HK-2 (cell line): ENCODE data around the gene CASKIN2.
"Not testable (repeated sequence)": the region's sequence is repeated elsewhere in the genome, so short reads cannot be mapped to it uniquely, and the experiment has no call there.

Experiments used
- DNase-seq: peaks from one replicate; pipeline ENCODE4 v3.0.0-alpha.2; 2018; ENCODE audit not compliant: unreplicated experiment

The CASKIN2 gene

GRCh38 chr17:75472119-75472518 lies 43.2 kb downstream of the CASKIN2 start:
- no peak for DNase-seq

DNA sequence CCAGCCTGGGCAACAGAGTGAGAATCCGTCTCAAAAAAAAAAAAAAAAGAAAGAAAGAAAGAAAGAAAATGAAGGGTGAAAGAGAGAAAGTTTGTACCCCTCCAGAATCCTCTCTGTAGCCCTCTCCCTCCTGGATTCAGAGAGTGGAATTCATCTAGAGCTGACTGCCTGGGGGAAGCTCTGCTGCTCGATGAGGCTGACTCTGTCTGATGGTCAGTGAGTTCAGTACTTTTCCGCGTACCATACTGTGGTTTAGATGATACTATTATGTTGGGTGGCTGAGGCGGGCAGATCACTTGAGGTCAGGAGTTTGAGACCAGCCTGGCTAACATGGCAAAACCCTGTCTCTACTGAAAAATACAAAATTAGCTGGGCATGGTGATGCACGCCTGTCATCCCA lies 44.1 kb downstream of the CASKIN2 start:
- DNase-seq, result no peak

- no peak for DNase-seq
Measured at GRCh38 chr17:75468779-75469373, 46.5 kb downstream of the CASKIN2 start.

DNA sequence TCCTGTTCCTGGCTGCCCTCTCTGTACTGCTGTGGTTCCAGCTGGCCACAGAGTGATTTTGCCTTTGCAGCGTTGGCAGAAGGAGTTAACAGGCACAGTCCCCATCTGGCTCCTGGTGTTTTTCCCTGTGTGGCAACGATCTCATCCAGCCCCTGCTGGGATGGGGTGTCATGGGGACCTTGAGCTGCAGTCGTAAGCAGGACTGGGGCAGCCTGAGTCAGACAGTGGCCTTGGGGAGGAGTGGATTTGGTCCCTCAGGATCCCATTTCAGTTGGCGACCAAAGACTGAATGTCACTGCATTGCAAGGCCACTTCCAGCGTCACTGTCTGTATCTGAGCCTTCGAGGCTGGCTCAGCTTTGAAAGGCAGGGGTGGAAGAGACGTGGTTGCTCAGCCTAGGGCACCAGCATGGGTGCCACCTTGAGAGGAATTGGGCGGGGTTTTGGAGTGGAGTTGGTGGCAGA lies 47.0 kb downstream of the CASKIN2 start:
- DNase-seq, result no peak

- DNase-seq, result no peak
Measured at GRCh38 chr17:75465039-75465438, 50.3 kb downstream of the CASKIN2 start.

DNA sequence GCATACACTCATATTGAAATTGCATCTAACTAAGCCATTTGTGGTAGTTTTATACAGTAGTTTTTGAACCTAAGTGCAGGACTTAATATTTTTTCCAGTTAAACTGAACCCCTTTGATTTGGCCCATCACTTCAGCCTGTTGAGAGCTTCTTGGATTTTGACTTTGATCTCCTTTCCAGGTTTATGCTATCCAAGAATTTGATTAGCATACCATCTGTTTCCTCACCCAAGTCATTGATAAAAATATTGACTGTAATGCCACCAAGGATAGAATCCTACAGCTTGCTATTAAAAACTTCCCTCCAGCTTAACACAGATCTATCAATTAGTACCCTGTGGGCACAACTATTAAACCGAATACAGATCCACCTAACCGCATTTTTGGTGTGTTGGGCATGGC lies 51.7 kb downstream of the CASKIN2 start:
- DNase-seq, result no peak

- DNase-seq, result no peak
Measured at GRCh38 chr17:75460295-75460694, 55.0 kb downstream of the CASKIN2 start.

DNA sequence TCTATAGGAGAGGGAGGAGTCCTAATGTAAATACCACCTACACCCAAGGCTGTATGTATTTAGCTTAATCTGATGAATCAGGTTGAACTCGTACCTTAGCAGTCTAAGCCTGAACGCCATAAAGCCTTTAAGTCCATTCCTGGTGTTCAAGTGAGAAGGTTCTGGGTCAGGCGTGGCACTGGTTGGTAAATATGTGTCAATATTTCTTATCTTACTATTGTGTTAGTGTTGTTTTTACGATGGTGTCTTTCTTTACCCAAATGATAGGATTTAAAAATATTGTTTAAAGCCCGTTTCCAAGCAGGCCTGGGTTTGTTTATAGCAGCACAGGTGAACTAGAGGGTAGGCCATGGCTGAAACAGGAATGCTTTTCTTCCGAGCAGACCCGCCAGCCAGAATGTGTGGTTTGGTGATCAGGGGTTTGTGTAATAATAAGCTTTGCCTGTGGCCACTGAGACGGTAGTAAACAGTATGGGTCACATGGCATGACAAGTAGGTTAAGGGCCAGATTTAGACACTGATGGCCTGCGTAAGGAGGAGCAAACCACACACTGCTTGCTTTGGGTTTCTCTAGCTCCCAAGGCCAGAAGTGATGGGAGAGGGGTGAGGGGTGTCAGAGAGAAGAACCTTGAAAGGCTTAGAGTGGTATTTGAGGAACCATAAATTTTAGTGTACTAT lies 55.6 kb downstream of the CASKIN2 start:
- DNase-seq, result no peak

DNA sequence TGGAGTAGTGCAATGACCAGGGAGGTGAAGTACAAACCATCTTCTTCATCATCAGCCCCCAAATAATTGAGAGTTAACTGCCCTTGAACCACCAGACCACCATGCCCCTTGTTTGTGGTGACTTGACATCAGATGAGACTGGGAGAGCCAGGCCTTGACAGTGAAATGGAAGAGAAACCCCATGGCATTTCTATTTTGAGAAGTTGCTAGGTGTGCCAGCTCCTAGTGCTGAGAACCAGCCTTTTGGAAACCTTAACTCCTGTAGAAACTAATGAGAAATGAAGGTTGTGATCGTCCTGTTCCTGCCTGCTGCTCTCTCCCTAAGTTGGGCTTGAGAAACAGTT lies 56.1 kb downstream of the CASKIN2 start:
- DNase-seq, result no peak

- DNase-seq, result peak; percentile 43
Measured at GRCh38 chr17:75457047-75457654, 58.2 kb downstream of the CASKIN2 start.

DNA sequence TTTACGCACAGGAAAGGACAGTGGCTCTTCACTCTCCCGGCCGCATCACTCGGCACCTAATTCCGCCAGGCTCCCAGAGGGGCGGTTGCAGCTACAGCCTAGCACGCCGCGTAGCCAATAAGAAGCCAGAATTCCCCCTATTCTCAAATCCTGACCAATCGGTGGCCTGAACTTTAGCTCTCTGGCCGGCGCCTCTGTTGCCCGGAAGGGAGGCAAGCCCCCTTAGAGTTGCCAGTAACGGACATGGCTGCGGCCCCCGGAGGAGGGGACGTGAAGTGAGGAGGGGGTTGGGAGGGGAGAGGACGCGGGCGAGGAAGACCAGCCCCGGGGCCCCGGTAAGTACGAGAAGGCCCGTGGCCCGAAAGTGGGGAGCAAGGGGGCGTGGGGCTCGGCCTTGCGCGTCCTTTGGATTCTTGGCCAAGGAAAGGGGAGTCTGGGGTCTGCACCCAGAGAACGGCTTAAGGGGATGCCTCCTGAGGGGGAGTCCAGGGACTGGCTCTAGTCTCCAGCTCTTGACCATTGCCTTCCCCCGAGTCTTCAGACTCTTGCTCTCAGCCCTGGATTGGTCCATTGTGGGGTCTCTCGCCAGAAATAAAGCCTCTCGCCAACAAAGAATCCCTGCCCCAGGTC lies 58.8 kb downstream of the CASKIN2 start, which contains the start of gene TMEM94:
Gene TMEM94, plus strand, starts transcription at position 219 of the 630 bp plus-strand sequence. CDS start 15,271 bp downstream, outside the sequence.
- DNase-seq, result peak; percentile 94

- DNase-seq, result no peak
Measured at GRCh38 chr17:75456039-75456416, 59.3 kb downstream of the CASKIN2 start.

DNA sequence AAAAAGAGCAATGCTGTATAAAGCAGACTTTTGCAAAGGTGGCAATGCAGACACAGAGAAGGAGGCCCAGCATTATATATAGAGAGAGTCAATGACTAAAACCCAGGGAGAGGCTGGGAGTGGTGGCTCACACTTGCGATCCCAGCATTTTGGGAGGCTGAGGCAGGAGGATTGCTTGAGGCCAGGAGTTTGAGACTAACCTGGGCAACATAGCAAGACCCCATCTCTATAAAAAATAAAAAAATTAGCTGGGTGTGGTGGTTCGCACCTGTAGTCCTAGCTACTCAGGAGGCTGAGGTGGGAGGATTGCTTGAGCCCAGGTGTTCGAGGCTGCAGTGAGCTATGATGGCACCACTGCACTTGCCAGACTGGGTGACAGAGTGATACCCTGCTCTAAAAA lies 60.7 kb downstream of the CASKIN2 start:
- not testable (repeated sequence) for DNase-seq

- DNase-seq, result peak; percentile 62
Measured at GRCh38 chr17:75454193-75454592, 61.1 kb downstream of the CASKIN2 start.

DNA sequence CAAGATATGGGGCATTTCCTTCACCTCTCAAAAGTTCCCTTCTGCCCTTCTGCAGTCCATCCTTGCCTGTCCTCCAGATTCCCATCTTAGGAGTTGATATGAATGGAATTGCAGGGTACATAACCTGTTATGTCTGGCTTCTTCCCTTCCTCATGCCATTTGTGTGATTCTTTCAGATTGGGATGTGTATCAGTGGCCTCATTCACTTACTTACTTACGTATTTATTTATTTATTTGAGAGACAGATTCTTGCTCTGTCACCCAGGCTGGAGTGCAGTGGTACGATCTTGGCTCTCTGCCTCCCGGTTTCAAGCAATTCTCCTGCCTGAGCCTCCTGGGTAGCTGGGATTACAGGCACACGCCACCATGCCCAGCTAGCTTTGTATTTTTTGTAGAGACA lies 65.1 kb downstream of the CASKIN2 start:
- DNase-seq, result no peak
